Measurements from ENCODE around the gene OR7C1. TPM values are rescaled to one million over a fixed set of nuclear protein-coding genes. Genes with fewer than 3 reads are reported as not detected.

Gene OR7C1
- polyA plus RNA-seq, 1 of the 3 experiments (the other 2 are of a cell fraction), result not detected

GRCh38 chr19:14818588-14818987 is 16.4 kb downstream of the OR7C1 start (continued):
- no peak for TF ChIP-seq EP300 (IDR thresholded peaks at IDR 0.05; ENCODE audit: borderline replicate concordance in 1 of 2, low read depth in 1 of 2, low read length in 1 of 2)
- TF ChIP-seq TEAD4 (IDR thresholded peaks at IDR 0.05; ENCODE audit: borderline replicate concordance, insufficient read depth), result no peak
- TF ChIP-seq FOSL2 (IDR thresholded peaks at IDR 0.05; ENCODE audit: borderline replicate concordance, low read depth), result no peak
- TF ChIP-seq EZH2phosphoT487 (IDR thresholded peaks at IDR 0.05; ENCODE audit: borderline replicate concordance, low read depth), result no peak
- TF ChIP-seq IRF3 (IDR thresholded peaks at IDR 0.05; ENCODE audit: low read depth, low read length), result no peak
- TF ChIP-seq SMC3 (IDR thresholded peaks at IDR 0.05; ENCODE audit: low read depth, low read length), result no peak
- no peak for TF ChIP-seq RFX5 (IDR thresholded peaks at IDR 0.05; ENCODE audit: low read length)
- no peak for TF ChIP-seq GABPA (IDR thresholded peaks at IDR 0.05; ENCODE audit: low read depth)

- no peak for DNase-seq
- TF ChIP-seq TAF1 (IDR thresholded peaks at IDR 0.05; ENCODE audit: borderline replicate concordance, low read depth, low read length) (no peak), ELF1 (IDR thresholded peaks at IDR 0.05) (no peak), MEF2A (IDR thresholded peaks at IDR 0.05; ENCODE audit: borderline replicate concordance, low read depth) (no peak), FOXJ3 (CRISPR knock-in tag; IDR thresholded peaks at IDR 0.05) (no peak), YY1 (IDR thresholded peaks at IDR 0.05; ENCODE audit: low read depth) (no peak), RCOR1 (IDR thresholded peaks at IDR 0.05; ENCODE audit: low read length) (no peak), RXRA (IDR thresholded peaks at IDR 0.05; ENCODE audit: borderline replicate concordance, low read depth) (no peak), GABPA (IDR thresholded peaks at IDR 0.05; ENCODE audit: low read depth) (no peak), EP300 (IDR thresholded peaks at IDR 0.05; ENCODE audit: borderline replicate concordance in 1 of 2, low read depth in 1 of 2, low read length in 1 of 2) (no peak), MXI1 (IDR thresholded peaks at IDR 0.05; ENCODE audit: low read depth, low read length) (no peak)
- Histone ChIP-seq H3K36me3 (replicated peaks in 1 of 2; ENCODE audit: control insufficient read depth in 1 of 2, insufficient read depth in 2 of 2, low read length in 1 of 2) (no peaks in the 10 kb centered on the region), H3K9ac (no peak overlapping the region), H3K79me2 (ENCODE audit: insufficient read depth) (no peaks in the 10 kb centered on the region), H4K20me1 (ENCODE audit: insufficient read depth) (no peaks in the 10 kb centered on the region), H2AFZ (ENCODE audit: low read depth) (no peak overlapping the region), H3K27me3 (ENCODE audit: insufficient read depth) (peaks cover 8% of the 10 kb centered on the region; the same call in 1 of the 2 replicates), H3K4me2 (no peak overlapping the region), H3K4me3 (ENCODE audit: low read depth in 2 of 2, low read length in 1 of 2) (no peak overlapping the region), H3K27ac (ENCODE audit: low read depth in 2 of 2, low read length in 1 of 2) (no peak overlapping the region), H3K9me2 (no peaks in the 10 kb centered on the region), H3F3A (replicated peaks; ENCODE audit: insufficient read depth) (no peaks in the 10 kb centered on the region), H3K9me3 (no peaks in the 10 kb centered on the region), H3K4me1 (ENCODE audit: control insufficient read depth in 1 of 2, insufficient read depth in 2 of 2, low read depth in 1 of 2, low read length in 1 of 2) (no peaks in the 10 kb centered on the region)
- WGBS (ENCODE audit: low lambda C conversion rate), result 0% methylated on average over 3 of the region's 3 CpGs
- POLR2A ChIA-PET, result no interaction called here
- CTCF ChIA-PET, result interaction anchor here (1.1 kb wide), 1 partner anchor 13 kb away, joined by 5 read pairs; no protein-coding TSS in a partner anchor
These were observed 17.9 kb downstream of the OR7C1 start for GRCh38 chr19:14817052-14817451.
